Parathyroid adenoma (tissue), 2 donors: ENCODE measurements around the gene FAM110D.

Experiments
- H2AFZ ChIP-seq: fragments of 300-600 bp; sonication (generic); one replicate; pipeline ENCODE4 v1.7.0; 2017; ENCODE audit warnings: antibody characterized with exemption, mild to moderate bottlenecking
- H3K27ac ChIP-seq: fragments of 300-600 bp; sonication (generic); one replicate; pipeline ENCODE4 v1.7.0; 2017
- H3K27me3 ChIP-seq: fragments of 300-600 bp; sonication (generic); one replicate; pipeline ENCODE4 v1.7.0; 2017; ENCODE audit warnings: low read length; ENCODE audit not compliant: control insufficient read depth, insufficient read depth
- H3K36me3 ChIP-seq: fragments of 300-600 bp; sonication (generic); one replicate; pipeline ENCODE4 v1.7.0; 2017; ENCODE audit warnings: low read length; ENCODE audit not compliant: control insufficient read depth, insufficient read depth
- H3K4me1 ChIP-seq: fragments of 300-600 bp; sonication (generic); one replicate; pipeline ENCODE4 v1.7.0; 2017; ENCODE audit warnings: control low read depth
- H3K4me2 ChIP-seq: fragments of 300-600 bp; sonication (generic); one replicate; pipeline ENCODE4 v1.7.0; 2017; ENCODE audit warnings: low read length
- H3K4me3 ChIP-seq: fragments of 300-600 bp; sonication (generic); one replicate; pipeline ENCODE4 v1.7.0; 2017; ENCODE audit warnings: low read depth, low read length
- H3K79me2 ChIP-seq: fragments of 300-600 bp; sonication (generic); one replicate; pipeline ENCODE4 v1.7.0; 2017; ENCODE audit warnings: control low read depth
- H3K9ac ChIP-seq: fragments of 300-600 bp; sonication (generic); one replicate; pipeline ENCODE4 v1.7.0; 2017; ENCODE audit warnings: mild to moderate bottlenecking
- H3K9me3 ChIP-seq: fragments of 300-600 bp; sonication (generic); one replicate; pipeline ENCODE4 v1.7.0; 2017; ENCODE audit warnings: low read length; ENCODE audit not compliant: control insufficient read depth
- CTCF ChIP-seq: fragments of 300-600 bp; sonication (generic); IDR thresholded peaks from one replicate; pipeline ENCODE4 v1.7.0; 2017; ENCODE audit warnings: antibody characterized with exemption, mild to moderate bottlenecking
- donor health status: primary hyperparathyroidism.

The FAM110D gene

DNA sequence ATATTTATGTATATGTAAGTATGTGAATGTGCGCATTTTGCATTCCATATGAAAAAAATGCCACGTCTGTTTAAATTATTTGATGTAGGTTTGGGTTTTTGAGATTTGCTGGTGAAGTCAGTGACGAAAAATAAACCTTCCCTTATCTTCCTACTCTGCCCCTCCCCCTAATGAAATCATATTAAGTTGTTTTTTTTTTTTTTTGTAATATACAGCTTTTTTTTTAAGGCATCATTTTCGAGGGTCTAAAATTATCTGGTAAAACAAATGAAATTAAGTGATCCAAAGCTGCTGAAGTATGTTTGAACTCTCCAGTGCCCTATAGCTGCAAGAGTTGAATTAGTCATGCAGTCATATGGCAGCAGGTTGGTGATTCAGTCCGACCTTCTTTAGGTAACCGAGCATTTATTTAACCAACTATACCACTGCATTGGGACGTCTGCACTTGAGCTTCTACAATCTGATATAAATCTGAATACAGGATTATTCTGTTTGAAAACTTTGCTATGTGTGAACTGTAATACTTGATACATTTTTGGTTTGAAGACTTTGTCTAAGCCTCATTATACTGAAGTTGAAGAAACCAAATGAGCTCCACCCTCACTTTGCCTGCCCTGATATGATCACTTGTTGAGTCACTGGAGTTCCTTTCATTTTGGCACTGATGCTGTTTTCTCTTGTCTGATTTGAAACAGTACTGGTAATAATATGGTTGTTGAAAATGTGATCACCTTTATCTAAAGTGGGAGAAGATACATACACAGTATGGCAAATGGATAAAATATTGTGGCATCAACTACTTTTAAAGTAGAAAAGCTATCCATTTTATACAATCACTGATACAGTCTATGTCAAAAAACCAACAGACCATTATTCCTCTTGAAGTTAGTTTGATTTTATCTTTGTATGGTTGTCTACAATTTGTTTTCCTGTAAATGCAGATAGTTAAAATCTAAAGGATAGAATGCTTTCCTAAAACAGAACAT, 35.6 kb upstream of the FAM110D start:
- Histone ChIP-seq H3K4me3 (no peak overlapping the region), H3K4me2 (no peak overlapping the region), H3K79me2 (no peaks in the 10 kb centered on the region), H3K36me3 (no peaks in the 10 kb centered on the region), H3K9me3 (no peaks in the 10 kb centered on the region), H3K4me1 (peaks cover 5% of the 10 kb centered on the region), H3K27ac (no peak overlapping the region), H3K9ac (no peak overlapping the region), H3K27me3 (no peaks in the 10 kb centered on the region), H2AFZ (no peak overlapping the region)
- TF ChIP-seq CTCF = no peak

DNA sequence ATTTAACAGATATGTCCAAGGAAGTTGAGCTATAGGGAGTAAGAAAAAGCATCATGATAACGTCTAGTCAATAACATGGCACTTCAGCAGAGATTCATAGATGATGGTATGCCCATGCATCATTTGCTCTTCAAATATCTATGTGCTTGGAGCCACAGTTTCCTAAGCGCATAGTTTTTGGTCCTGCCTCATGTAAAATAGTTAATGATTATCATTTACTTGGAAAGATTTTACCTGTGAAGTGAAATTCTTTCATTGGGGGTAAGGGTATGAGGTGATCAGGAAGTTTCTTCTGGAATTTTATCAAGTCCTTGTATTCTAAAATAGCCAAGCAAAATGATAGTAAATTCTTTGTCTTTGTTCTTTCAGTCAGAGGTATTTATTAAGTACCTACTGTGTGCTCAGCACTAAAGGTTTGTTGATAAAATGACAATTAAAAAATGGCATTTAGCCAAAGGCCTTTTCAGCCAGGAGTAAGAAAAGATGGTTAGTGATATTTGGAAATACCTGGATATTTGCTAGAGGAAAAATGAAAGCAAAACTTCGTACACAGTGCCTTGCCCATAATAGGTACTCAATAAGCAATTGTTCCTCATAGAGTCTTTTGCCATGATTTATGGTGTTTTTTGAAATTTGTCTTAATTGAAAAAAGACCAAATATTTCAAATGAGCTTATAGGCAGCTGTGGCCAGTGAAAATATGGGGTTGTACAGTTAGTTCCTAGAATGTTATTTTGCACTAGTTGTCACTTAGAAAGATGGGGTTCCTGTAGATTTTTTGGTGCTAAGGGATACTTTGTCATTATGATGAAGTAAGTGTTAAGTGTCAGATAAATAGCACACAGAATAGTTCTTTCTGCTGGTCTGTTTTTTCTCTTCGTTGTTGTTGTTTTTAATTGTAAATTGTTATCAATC, 34.2 kb upstream of the FAM110D start:
- H3K4me1 ChIP-seq = peaks cover 5% of the 10 kb centered on the region
- no peak overlapping the region for H3K4me2 ChIP-seq
- H3K9me3 ChIP-seq = no peaks in the 10 kb centered on the region
- no peak overlapping the region for H3K4me3 ChIP-seq
- H3K27me3 ChIP-seq = no peaks in the 10 kb centered on the region
- H3K36me3 ChIP-seq = no peaks in the 10 kb centered on the region
- H3K27ac ChIP-seq = no peak overlapping the region
- H2AFZ ChIP-seq = no peak overlapping the region
- TF ChIP-seq CTCF = no peak
- H3K79me2 ChIP-seq = no peaks in the 10 kb centered on the region
- no peak overlapping the region for H3K9ac ChIP-seq

GRCh38 chr1:26125382-26125781, 33.5 kb upstream of the FAM110D start:
- Histone ChIP-seq H3K27ac (no peak overlapping the region), H3K4me2 (no peak overlapping the region), H3K9me3 (no peaks in the 10 kb centered on the region), H3K4me3 (no peak overlapping the region), H3K4me1 (peaks cover 5% of the 10 kb centered on the region), H2AFZ (no peak overlapping the region), H3K9ac (no peak overlapping the region), H3K79me2 (no peaks in the 10 kb centered on the region), H3K36me3 (no peaks in the 10 kb centered on the region), H3K27me3 (no peaks in the 10 kb centered on the region)
- TF ChIP-seq CTCF = no peak

DNA sequence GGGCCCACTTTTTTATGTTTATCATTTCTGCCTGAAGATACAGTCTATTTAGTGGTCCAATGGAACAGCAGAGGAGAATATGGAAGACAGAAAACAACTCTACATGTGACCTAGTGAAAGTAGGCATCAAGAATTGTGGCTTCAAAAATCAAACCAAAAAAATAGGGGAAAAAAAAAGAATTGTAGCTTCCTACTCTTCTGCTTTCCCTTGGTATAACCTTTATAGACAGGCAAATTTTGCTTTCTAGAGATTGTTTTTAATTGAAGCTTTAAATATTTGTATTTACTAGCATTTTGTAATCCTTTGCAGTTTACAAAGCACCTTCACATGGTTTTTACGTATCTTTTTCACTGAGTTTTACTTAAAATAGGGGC, 32.9 kb upstream of the FAM110D start:
- Histone ChIP-seq H3K4me1 (peaks cover 5% of the 10 kb centered on the region), H3K9me3 (no peaks in the 10 kb centered on the region), H3K36me3 (no peaks in the 10 kb centered on the region), H3K9ac (no peak overlapping the region), H3K4me2 (no peak overlapping the region), H2AFZ (no peak overlapping the region), H3K4me3 (no peak overlapping the region), H3K27ac (no peak overlapping the region), H3K27me3 (no peaks in the 10 kb centered on the region), H3K79me2 (no peaks in the 10 kb centered on the region)
- no peak for TF ChIP-seq CTCF
